CD4-positive, alpha-beta T cell treated with Interleukin-17A for 1 hour (primary cell): ENCODE measurements around the gene UCK2.

Source experiments
- DNase-seq: peaks from one replicate; pipeline ENCODE4 v3.0.0-alpha.2; 2020

Gene UCK2

DNA sequence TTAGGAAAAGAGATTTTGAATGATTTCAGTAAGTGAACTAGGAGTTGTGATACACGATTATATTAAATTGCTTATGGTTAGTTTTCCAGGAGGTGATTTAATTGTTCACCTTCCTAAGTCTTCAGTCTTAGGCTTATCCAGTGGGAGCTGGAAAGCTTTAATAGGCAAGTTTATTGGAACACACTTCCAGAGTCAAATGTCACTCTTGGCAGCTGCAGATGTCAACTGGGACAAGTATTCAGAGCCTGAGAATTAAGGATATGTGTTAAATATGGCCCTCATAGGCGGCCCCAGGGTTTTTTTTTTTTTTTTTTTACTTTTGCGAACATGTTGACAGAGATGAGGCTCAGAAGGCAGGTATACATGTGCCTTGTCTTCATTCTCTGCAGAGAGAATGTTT lies 29.2 kb downstream of the UCK2 start:
- DNase-seq: no peak

DNA sequence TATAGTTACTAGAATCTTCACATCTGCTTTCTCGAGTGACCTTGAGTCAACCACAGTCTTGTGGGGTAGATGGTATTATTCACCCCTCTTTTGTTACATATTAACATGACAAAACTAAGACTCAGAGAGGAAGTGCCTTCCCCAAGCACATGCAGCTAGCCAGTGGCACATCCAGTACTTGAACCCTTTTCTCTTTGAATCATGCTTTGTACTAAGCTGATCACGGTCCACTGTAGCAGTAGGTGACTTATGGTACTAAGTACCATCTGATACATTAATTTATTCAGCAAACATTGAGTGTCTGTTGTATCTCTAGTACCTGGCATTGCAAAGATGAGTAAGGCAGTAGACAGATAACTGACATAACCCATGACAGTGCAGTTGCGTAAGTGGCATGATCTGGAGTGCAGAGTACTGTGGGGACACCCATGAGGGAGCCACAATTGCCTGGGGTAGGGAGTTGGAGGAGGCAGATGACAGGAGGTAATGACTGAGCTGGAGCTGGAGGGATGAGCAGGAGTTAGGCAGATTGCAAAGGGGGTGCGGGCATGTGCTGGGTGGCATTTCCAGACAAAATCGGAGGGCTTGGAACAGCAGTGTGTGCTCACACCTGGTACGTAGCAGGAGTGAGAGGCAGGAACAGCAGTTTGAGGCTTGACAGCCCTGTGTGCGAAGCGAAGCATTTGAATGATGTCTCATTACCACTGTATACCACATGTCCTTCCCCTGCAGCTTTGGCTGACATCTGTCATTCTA lies 29.8 kb downstream of the UCK2 start:
- DNase-seq: no peak

DNA sequence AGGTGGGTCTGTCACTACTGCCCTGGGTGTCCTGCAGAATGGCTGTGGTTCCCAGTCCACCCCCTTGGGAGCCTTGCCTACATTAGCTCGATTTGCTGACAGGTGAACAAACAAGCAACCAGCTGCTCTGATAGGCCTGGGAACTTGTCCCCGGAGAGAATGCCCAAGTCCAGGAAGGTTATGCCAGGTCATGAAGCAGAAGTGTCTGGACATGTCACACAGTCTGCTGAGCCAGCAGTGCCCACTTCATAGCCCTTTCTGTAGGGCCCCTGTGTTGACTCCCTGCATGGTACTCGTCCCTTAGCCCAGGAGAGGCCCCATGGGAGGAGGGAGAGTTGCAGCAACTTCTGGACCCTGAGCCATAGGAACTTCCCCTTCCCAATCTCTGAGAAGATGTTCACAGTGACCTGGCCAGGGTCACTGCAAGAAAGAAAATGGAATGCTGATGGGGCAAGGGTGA lies 31.0 kb downstream of the UCK2 start:
- DNase-seq: no peak

DNA sequence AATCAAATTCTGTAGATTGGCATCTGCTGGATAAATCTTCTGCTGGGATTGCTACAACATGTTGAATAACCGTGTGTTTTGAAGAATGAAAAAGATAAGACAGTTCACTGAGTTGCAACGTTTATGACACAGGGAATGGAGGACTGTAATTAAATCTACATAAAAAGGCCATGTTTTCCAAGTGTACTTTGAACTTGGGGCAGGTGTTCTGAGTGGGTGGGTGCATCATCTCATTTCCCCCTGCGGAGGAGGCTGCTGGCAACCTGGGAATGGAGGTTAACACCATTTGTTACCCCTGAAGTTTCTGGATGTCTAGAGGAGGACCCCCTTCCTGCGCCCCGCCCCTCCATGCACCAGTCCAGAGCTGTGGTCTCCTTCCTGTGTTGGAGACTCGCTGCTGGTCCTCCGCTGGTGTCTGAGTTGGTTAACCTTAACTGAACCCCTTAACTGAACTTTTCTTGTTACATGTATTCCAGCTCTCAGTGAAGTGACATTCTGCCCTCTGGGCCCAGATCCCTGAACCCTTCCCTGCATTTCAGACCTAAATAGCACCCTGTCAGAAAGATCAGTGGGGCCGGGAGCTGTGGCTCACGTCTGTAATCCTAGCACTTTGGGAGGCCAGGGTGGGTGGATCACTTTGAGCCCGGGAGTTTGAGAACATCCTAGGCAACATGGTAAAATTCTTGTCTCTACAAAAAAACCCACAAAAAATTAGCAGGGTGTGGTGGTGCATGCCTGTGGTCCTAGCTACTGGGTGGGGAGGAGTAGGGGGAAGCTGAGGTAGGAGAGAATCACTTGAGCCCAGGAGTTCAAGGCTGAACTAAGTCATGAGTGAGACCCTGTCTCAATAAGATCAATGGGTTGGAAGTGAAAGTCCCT lies 31.8 kb downstream of the UCK2 start:
- no peak for DNase-seq

DNA sequence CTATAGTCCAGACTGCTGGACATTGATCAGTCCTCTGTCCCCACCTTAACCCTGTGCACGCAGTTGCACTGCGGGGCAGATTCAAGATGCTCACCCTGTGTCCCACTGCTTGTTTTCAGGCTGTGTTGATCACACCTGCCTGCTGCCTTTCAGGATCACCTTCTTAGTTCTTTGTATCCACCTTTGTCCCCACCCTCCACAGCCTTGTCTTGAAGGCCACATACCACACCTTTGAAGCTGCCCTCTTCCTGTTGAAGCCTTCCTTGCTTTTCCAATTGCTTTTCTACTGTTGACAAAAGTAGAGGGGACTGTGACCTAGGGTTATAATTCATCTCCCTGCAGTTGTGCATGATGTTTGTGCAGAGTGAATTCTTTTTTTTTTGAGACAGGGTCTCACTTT lies 32.7 kb downstream of the UCK2 start:
- DNase-seq: no peak

DNA sequence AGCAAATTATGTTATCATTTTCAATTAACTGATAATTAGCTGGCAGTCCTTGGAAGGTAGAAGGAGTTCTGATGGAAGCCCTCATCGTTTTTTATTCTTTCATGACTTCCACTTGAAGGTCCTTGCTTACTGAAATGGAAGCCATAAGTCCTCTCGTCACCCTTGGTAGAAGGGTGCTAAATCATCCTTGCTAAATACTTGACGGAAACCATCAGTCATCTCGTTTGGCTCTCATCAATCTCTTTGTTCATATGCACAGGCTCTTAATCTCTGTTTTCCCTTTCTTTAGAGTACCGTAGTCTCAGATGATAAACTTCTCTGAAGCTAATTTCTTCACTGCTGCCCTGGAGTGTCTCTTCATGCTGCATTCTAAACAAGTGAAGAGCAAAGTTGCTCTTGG lies 34.5 kb downstream of the UCK2 start:
- no peak for DNase-seq

DNA sequence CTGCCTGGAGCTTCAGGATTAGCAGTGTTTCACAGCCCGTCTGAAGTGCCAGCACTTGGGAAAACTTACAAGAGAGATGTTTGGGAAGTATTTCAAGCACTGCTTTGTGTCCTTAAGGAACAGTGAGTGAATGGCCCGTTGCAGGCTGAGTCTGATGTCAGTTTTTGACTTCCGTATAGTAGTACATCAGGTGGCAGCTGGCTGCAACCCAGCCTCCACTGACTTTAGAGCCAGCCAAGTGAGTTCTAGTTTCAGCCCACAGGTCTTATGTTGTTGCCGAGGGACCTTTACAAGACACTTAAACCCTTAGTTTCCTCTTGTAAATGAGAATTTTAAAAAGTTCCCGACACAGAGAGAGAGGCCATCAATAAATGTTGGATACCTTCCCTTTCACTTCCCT lies 35.0 kb downstream of the UCK2 start:
- no peak for DNase-seq

DNA sequence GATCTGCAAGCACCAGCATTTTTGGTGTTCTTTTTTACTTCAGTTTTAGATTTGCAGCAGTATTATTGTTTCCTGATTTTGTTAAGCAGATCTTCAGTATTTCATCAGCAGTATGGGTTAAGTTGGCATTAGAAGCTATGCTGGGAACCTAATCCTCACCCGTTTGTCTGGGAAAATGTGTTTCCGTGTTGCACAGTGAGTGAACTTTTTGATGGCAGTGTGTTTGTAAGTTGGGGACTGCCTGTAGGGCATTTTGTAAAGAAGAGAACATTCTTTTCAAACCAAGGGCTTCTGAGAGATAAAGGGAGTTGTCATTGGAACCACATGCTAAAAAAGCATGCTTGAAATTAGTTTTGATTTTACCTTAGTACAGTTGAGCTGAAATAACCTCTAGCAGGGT lies 35.9 kb downstream of the UCK2 start:
- no peak for DNase-seq

DNA sequence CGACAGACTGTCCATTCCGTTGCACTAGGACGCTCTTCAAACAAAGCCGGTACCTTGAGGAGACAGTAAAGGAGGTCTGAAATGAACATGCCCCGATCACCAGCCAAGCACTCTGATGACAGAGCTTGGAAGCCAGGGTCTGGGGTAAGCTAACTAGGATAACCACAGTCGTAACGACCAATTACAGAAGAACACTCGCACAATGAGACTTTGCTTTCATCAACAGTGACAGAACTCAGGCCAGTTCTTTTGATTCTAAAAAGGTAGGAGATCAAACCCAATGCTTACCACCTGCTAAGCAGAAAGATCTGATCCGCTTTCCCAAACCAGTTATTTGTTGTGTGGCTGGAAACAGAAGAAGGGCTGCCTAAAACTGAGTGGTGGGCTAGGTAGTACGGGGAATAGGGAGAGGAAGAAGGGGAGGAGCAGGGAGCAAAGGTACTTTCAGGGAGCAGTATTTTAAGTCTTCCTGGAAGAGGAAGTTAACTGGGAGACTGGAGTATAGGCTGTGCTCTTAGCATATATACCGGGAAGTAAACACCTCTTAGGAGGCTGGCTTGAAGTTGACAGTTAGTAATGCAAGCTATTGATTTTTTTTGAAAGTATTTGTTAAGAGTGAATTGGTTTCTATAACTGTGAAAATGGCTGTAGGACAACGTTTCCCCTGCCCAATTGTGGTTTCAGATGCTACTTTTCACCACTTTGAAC lies 38.4 kb downstream of the UCK2 start:
- DNase-seq: no peak

DNA sequence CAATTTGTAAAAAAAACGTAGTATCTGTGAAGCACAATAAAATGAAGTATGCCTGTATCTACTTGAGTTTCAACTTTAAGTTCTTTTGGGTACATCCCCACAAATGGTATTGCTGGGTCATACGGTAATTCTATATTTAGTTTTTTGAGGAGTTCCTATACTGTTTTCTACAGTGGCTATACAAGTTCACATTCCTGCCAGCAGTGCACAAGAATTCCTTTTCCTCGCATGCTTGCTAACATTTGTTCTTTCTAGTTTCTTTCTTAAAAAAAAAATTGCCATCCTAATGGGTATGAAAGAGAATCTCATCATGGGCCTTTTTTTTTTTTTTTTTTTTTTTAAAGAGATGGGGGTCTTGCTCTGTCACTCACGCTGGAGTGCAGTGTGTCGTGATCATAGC lies 41.9 kb downstream of the UCK2 start:
- no peak for DNase-seq

DNA sequence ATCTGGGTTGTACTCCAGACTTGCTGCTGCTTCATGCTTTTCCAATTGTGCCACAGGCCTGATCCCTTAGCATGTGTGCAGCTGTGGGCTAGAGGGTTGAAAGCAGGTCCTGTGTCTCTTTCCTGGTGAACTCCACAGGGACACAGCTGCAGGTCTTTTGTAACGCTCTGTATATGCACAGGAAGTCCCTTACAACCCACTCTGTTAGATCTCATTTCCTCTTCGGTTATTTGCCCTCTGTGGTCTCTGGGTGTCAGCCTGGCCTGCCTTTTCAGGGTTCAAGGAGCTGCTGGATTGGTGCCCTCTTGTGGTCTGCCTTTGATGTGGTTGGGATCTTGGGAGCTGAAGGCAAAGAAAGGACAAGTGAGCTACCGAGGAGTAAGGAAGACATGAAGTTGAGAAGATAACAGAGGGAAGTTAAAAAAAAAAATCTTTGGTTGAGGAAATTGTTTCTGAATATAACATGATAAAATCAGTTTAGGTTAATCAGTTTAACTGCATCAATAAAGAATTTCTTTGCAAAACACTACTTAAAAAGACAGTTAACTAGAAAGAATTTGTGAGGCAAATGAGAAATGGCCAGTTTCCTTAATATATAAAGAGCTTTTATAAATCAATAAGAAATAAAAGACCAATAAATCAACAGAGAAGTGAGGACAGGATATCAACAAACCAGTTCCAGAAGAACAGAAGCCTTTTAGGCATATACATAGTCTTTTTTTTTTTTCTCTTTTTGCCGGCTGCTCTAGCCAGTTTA lies 44.1 kb downstream of the UCK2 start:
- peak; percentile 72 for DNase-seq

DNA sequence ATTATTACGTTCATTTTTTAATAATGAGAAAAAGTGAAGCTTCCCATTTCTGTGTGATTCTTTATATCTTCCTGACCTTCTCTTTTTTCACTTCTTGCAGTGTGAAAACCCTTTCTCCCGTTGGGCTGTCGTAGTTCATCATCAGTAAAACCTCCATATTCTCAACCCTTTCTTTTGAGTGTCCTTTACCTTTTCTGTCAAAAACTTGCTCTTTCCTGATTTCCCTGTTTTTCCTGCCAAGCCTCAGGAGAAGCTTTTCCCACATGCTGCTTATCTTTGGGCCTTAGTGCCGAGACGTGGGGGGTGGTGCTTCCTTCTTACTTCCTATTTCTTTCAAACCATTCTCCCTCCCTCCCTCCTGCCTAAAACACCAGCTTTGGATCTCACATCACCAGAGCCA lies 46.1 kb downstream of the UCK2 start:
- no peak for DNase-seq

DNA sequence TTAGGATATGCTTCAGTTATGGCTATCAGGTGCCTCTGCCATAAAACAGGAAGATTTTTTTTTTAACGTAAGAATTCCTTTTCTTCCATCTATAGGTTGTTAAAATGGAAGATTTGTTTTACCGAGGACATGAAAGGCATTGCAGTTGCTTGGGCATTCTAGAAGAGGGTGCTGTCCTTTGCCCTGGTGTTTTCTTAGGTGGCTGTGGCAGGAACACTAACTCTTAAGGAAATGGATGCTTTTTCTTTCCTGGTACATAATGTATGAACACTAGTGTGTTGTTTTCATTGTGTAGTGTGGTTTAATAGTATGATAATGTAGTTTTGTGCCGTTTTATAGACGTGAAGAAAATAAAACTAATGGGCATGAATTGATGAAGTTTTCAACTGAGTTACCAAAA lies 47.2 kb downstream of the UCK2 start:
- no peak for DNase-seq

DNA sequence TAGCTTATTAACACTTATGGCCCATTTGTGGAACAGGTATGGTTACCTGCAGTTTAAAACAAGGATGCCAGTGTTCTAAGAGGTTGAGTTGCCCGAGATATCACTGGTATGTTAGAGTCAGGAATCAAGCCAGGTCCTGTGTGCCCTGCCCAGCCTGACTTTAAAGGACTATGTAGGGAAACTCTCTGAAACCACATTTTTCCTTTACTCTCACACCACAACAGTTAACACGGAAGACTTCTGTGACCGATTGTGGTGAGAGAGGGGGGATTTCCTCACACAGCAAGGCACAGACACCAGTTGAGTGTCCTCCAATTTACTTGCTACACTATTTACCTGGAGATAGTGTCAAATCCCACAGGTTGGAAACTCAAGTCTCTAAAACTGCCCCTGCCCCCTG lies 47.8 kb downstream of the UCK2 start:
- peak; percentile 12 for DNase-seq

DNA sequence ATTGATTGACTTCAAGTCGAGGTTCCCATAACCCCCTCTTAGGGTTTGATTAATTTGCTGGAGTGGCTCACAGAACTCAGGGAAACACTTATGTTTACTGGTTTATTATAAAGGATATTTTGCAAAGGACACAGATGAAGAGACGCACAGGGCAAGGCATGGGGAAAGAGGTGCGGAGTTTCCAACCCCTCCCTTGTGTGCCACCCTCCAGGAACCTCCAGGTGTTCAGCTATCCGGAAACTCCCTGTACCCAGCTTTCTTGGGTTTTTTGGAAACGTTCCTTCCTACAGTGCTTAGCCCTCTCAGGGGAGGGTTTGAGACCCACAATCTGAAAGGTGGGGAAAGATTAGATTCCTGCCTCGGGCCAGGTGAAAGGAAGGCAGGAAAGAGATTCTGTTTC lies 48.2 kb downstream of the UCK2 start:
- DNase-seq: no peak

DNA sequence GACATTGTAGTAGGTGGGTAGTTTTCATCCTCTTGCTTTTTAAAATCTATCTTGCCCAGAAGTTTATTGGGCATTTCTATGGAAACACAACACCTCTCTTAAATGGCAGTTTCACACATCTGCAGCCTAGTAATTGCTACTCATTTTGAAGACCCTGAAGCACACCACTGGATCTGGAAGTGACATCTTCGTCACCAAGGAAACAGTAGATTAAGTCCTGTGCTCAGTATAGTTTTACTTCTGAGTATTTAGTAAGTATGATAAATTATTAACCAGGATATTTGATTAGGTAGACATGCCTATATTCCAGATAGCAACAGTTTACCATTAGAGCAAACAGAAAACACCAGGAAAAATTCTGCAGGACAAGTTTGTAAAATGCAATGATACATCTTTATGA lies 48.7 kb downstream of the UCK2 start:
- DNase-seq: no peak

DNA sequence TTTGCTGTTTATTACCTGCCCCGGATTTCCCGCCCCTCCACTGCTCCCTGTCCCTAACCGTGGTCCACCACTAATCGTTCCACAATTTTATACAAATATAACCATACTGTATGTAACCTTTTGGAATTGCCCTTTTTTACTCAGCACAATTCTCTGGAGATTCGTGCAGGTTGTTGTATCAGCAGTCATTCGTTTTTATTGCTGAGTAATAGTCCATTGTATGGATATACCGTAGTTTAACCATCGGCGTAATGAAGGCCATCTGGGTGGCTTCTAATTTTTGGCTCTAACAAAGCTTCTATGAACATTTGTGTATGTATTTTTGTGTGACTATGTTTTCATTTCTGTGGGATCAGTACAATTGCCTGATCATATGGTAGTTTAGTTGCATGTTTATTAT lies 50.0 kb downstream of the UCK2 start:
- DNase-seq: no peak

DNA sequence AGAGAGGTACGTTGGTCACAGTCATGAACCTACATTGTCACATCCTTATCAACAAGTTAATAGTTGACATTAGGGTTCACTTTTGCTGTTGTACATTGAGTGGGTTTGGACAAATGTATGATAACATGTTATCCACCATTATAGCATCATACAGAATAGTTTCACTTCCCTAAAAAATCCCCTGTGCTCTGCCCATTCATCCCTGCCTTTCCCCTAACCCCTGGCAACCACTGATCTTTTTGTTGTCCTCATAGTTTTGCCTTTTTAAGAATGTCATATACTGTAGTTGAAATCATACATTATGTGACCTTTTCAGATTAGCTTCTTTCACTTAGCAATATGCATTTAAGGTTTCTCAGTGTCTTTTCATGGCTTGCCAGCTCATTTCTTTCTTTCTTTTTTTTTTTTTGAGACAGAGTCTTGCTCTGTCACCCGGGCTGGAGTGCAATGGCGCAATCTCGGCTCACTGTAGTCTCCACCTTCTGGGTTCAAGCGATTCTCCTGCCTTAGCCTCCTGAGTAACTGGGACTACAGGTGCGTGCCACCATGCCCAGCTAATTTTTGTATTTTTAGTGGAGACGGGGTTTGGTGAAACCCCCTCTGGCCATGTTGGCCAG lies 50.6 kb downstream of the UCK2 start:
- DNase-seq: no peak

DNA sequence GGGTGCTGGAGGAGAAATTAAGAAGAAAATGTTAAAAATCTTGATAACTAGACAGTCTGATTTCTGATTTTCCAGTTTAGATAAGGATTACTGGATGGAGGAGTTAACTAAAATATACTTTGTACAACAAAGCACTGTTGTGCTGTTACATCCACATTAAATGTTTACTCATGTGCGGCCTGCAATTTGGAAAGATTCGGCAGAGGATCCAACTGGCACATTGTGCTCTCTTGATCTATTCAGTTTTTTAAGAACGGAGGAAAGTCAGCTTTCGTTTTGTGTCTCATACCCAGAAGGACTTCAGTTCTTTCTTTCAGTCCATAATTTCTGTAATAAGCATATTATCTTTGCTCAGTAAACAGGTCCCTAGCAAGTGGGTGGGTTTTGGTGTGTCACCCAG lies 52.5 kb downstream of the UCK2 start:
- no peak for DNase-seq

DNA sequence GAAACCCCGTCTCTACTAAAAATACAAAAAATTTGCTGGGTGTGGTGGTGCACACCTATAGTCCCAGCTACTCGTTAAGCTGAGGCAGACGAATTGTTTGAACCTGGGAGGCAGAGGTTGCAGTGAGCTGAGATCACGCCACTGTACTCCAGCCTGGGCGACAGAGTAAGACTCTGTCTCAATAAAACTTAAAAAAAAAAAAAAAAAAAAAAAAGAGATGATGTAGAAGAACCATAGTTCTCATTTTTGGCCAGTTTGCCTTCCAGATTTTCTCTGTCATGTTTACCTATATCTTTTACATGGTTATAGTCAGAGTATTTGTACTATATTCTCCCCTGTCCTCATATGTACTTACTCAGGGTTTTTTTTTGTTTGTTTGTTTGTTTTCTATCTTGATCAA lies 53.6 kb downstream of the UCK2 start:
- no peak for DNase-seq

DNA sequence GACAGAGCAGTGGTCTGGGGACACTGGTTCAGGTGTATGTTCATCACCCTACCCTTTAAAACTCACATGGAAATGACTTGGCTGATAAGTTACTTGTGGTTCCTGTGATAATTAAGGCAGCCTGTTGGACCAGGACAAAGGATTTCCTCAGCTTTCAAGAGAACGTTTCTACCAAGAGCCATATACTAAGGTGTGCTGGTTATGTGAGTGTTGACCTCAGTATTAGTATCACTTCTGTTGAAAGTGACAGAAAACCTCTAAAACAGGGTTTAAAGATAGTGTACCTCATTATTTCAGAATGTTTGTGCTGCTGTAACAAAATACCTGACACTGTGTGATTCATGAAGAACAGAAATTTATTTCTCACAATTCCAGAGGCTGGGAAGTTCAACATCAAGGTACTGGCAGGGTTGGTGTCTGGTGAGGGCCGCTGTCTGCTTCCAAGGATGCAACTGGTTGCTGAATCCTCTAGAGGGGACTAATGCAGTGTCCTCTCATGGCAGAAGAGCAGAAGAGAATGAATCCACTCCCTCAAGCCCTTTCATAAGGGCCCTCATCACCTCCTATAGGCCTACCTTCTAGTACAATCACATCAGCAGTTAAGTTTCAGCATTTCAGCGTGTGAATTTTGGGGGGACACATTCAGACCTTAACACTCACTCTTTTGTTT lies 54.9 kb downstream of the UCK2 start:
- DNase-seq: no peak

DNA sequence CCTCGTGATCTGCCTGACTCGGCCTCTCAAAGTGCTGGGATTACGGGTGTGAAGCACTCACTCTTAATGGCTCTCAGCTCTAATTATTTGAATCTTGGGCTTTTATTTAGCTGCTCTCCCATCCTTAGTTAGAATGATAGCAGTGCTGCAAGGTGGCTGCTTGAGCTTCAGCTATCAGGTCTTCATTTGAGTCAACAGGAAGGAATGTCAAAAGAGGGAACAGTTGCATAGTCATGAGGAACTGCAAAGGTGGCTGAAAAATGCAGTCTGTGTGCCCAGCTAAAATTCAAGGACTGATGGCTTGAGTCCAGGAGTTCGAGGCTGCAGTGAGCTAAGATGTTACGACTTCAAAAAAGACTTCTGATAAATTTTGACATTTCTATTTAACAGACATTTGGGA lies 55.6 kb downstream of the UCK2 start:
- no peak for DNase-seq
